Mucosa of stomach (tissue), 1 donor: Measurements from ENCODE around the gene ELAC1.

Source experiments
- H3K27me3 ChIP-seq: one replicate; pipeline ENCODE4 v1.7.0; 2013; ENCODE audit warnings: mild to moderate bottlenecking, low read length; ENCODE audit not compliant: control insufficient read depth, insufficient read depth
- H3K36me3 ChIP-seq: one replicate; pipeline ENCODE4 v1.7.0; 2013; ENCODE audit warnings: low read length; ENCODE audit not compliant: control insufficient read depth, insufficient read depth
- H3K4me1 ChIP-seq: one replicate; pipeline ENCODE4 v1.7.0; 2013; ENCODE audit warnings: mild to moderate bottlenecking, low read length; ENCODE audit not compliant: control insufficient read depth, insufficient read depth
- H3K4me3 ChIP-seq: one replicate; pipeline ENCODE4 v1.7.0; 2013; ENCODE audit warnings: low read length
- H3K9ac ChIP-seq: one replicate; pipeline ENCODE4 v1.7.0; 2013; ENCODE audit warnings: mild to moderate bottlenecking, low read length, moderate library complexity
- H3K9me3 ChIP-seq: one replicate; pipeline ENCODE4 v1.7.0; 2013; ENCODE audit warnings: mild to moderate bottlenecking, low read length, moderate library complexity; ENCODE audit not compliant: control insufficient read depth
- donor health status: Pancreatic carcinoma.

Gene ELAC1

DNA sequence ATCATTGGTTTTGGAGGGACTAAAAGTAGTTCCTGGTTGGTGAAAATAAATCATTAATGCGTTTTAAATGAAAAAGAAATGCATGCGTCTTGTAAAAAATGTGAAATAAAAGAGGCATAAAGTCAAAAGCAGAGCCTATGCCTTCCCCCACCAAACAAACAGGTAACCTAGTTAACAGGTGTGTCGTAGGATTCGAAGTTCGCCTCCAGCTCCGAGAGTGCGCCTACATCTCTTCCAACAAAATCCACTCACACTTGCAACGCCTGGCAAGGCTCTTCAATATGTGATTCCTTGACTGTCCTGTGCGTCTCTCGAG, 61.5 kb downstream of the ELAC1 start:
- Histone ChIP-seq H3K27me3 (no peaks in the 10 kb centered on the region), H3K4me3 (peak overlapping the region; percentile 75), H3K9me3 (no peaks in the 10 kb centered on the region), H3K9ac (peak overlapping the region; percentile 97), H3K4me1 (peaks cover 24% of the 10 kb centered on the region), H3K36me3 (no peaks in the 10 kb centered on the region)

DNA sequence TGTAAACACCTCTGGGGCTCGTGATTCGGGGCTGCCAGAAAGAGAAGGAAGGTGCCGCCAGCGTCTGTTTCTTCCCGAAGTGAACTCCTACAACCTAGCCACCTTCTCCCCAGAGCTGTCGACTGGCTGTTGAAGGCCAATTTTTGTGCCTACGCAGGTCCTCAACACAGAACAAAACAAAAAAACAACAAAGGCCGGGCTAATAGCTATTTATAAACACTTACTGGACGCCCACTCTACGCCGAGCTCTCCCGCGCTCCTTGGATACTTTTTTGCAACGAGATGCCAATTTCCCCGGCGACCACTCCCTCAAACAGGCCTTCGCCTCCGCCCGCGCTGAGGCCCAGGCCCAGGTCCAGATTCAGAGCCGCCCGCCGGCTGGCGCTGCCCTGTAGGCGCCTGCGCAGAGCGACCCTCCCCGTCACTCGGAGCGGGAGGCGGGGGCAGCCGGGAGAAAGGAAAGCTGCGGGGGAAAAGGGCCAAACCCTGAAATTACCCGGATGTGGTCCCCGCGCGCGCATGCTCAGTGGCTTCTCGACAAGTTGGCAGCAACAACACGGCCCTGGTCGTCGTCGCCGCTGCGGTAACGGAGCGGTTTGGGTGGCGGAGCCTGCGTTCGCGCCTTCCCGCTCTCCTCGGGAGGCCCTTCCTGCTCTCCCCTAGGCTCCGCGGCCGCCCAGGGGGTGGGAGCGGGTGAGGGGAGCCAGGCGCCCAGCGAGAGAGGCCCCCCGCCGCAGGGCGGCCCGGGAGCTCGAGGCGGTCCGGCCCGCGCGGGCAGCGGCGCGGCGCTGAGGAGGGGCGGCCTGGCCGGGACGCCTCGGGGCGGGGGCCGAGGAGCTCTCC, 62.1 kb downstream of the ELAC1 start, which contains the start of gene SMAD4:
Gene SMAD4 (plus strand): TSS at position 520 of the 843 bp plus-strand sequence. CDS start 16,834 bp downstream, outside the sequence.
- no peaks in the 10 kb centered on the region for H3K27me3 ChIP-seq
- H3K36me3 ChIP-seq: no peaks in the 10 kb centered on the region
- H3K4me1 ChIP-seq: peaks cover 24% of the 10 kb centered on the region
- H3K9ac ChIP-seq: peak within 1 kb of the TSS; percentile 97
- no peaks in the 10 kb centered on the region for H3K9me3 ChIP-seq
- peak within 1 kb of the TSS; percentile 75 for H3K4me3 ChIP-seq

DNA sequence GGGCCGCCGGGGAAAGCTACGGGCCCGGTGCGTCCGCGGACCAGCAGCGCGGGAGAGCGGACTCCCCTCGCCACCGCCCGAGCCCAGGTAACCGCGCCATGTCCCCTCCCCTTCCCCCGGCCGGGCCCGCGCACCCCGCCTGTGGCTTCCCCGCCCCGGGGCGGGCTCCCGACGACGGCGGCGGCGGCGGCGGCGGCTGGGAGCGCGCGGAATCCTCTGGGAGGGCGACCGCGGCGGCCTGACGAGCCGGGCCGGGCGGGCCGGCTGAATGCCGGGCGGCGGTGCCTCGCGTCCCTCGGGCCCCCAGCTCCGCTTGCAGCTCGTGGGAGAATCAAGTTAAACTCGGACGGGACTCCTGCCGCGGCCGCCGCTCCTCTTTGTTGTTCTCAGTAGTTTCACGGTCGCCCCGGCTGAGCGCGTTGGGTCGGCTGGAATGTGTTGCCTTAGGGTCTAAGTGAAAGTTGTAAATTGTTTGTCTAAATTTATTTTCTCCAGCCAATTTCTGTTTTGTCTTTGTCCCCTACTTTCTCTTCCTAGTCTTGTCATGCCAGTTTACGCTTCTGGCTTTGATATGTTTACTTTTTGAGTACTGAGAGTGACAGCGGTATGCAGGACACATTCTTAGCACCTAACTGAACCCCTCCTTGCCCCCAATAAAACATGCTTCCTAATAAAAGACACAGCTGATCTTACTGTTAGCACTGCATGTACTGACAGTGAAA, 62.9 kb downstream of the ELAC1 start:
- Histone ChIP-seq H3K4me3 (peak overlapping the region; percentile 29), H3K36me3 (no peaks in the 10 kb centered on the region), H3K9me3 (no peaks in the 10 kb centered on the region), H3K4me1 (peaks cover 24% of the 10 kb centered on the region), H3K9ac (peak overlapping the region; percentile 97), H3K27me3 (no peaks in the 10 kb centered on the region)

DNA sequence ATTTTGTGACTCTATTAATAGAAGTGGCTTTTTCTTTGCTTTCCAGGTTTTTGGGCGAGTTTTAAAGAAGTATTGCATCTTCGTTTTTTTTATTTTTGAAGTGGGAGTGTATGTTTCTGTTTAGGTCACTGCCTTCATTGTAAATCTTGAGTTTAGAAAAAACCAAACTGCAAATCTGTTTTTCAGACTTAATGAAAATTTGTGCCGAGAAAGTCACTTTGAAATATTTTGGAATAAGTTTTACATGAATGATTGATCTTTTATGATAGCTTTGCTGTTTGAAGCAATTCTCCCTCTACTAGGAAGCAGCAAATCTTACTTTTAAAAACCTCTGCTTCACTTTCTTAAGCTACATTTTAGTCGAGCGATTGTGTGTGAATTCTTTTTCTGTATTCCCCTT, 64.4 kb downstream of the ELAC1 start:
- Histone ChIP-seq H3K4me3 (no peak overlapping the region), H3K27me3 (no peaks in the 10 kb centered on the region), H3K4me1 (peaks cover 25% of the 10 kb centered on the region), H3K9me3 (no peaks in the 10 kb centered on the region), H3K9ac (peak overlapping the region; percentile 18), H3K36me3 (no peaks in the 10 kb centered on the region)

GRCh38 chr18:51037230-51037629, 69.4 kb downstream of the ELAC1 start:
- H3K4me1 ChIP-seq: peaks cover 22% of the 10 kb centered on the region
- H3K4me3 ChIP-seq: no peak overlapping the region
- H3K9ac ChIP-seq: peak overlapping the region; percentile 27
- no peaks in the 10 kb centered on the region for H3K9me3 ChIP-seq
- no peaks in the 10 kb centered on the region for H3K27me3 ChIP-seq
- no peaks in the 10 kb centered on the region for H3K36me3 ChIP-seq
